Upper lobe of right lung (tissue), 1 donor: ENCODE measurements around the gene EPB41L4B. TPM values are rescaled to one million over a fixed set of nuclear protein-coding genes. Genes with fewer than 3 reads are reported as not detected.

ENCODE experiments used
- ATAC-seq: fragments of 200-7000 bp; cut with Tn5 transposase; one replicate; pipeline ENCODE4 v1.9.1; 2020; ENCODE audit warnings: mild to moderate bottlenecking, moderate library complexity
- DNase-seq: peaks from one replicate; pipeline ENCODE4 v3.0.0-alpha.2; 2020
- H3K27ac ChIP-seq: fragments of 200-600 bp; one replicate; pipeline ENCODE4 v1.8.0; 2022
- H3K27me3 ChIP-seq: fragments of 200-600 bp; one replicate; pipeline ENCODE4 v1.8.0; 2022; ENCODE audit warnings: mild to moderate bottlenecking
- H3K36me3 ChIP-seq: fragments of 200-600 bp; one replicate; pipeline ENCODE4 v1.8.0; 2022
- H3K4me1 ChIP-seq: fragments of 200-600 bp; one replicate; pipeline ENCODE4 v1.8.0; 2022
- H3K4me3 ChIP-seq: fragments of 200-600 bp; one replicate; pipeline ENCODE4 v1.8.0; 2022; ENCODE audit warnings: mild to moderate bottlenecking
- H3K9me3 ChIP-seq: fragments of 200-600 bp; one replicate; pipeline ENCODE4 v1.8.0; 2022
- CTCF ChIP-seq: fragments of 200-600 bp; IDR thresholded peaks from one replicate; pipeline ENCODE4 v1.8.0; 2022; ENCODE audit warnings: antibody characterized with exemption
- intact Hi-C: fragments of 100-400 bp; cut with DNase I; formaldehyde crosslinking; loops from one replicate; pipeline ENCODE4 v1.11.0; 2022
- total RNA-seq: library from RNA; stranded (reverse); fragmentation: NEBNext Ultra II Directional; extraction: Animal tissue kit (Norgen Biotek cat#: 25700); gene quantifications from one replicate; pipeline ENCODE4 v1.2.1, GENCODE V29; 2021
- donor health status: DM: no; HTN: yes; CAD: no; lungs with severe emphysema.

The EPB41L4B gene
- total RNA-seq, 1 donor from 2014 or later: 10.1 TPM

GRCh38 chr9:109176386-109176785, 144.5 kb downstream of the EPB41L4B start:
- H3K4me1 ChIP-seq: no peaks in the 10 kb centered on the region
- no peak for DNase-seq
- H3K27ac ChIP-seq: no peak overlapping the region
- TF ChIP-seq CTCF: no peak
- H3K4me3 ChIP-seq: no peak overlapping the region
- ATAC-seq: no peak
- H3K27me3 ChIP-seq: peaks cover 7% of the 10 kb centered on the region
- H3K9me3 ChIP-seq: no peaks in the 10 kb centered on the region
- no peaks in the 10 kb centered on the region for H3K36me3 ChIP-seq
- intact Hi-C loops: no loop called here

GRCh38 chr9:109172935-109173334, 147.9 kb downstream of the EPB41L4B start:
- Histone ChIP-seq H3K36me3 (no peaks in the 10 kb centered on the region), H3K27me3 (peaks cover 6% of the 10 kb centered on the region), H3K4me3 (no peak overlapping the region), H3K4me1 (no peaks in the 10 kb centered on the region), H3K27ac (no peak overlapping the region), H3K9me3 (no peaks in the 10 kb centered on the region)
- intact Hi-C loops: no loop called here
- ATAC-seq: no peak
- no peak for TF ChIP-seq CTCF
- DNase-seq: no peak

- Histone ChIP-seq H3K27ac (no peak overlapping the region), H3K4me3 (no peak overlapping the region), H3K4me1 (no peaks in the 10 kb centered on the region), H3K9me3 (no peaks in the 10 kb centered on the region), H3K27me3 (peaks cover 14% of the 10 kb centered on the region), H3K36me3 (no peaks in the 10 kb centered on the region)
- intact Hi-C loops: no loop called here
- ATAC-seq (no peak), DNase-seq (no peak)
- TF ChIP-seq CTCF: no peak
Observed at GRCh38 chr9:109171926-109172325, 148.9 kb downstream of the EPB41L4B start.

- TF ChIP-seq CTCF: no peak
- Histone ChIP-seq H3K27me3 (peaks cover 14% of the 10 kb centered on the region), H3K9me3 (no peaks in the 10 kb centered on the region), H3K36me3 (no peaks in the 10 kb centered on the region), H3K4me3 (no peak overlapping the region), H3K27ac (no peak overlapping the region), H3K4me1 (no peaks in the 10 kb centered on the region)
- ATAC-seq (no peak), DNase-seq (no peak)
- intact Hi-C loops: no loop called here
Observed at GRCh38 chr9:109168170-109168569, 152.7 kb downstream of the EPB41L4B start.

GRCh38 chr9:109167716-109168115, 153.1 kb downstream of the EPB41L4B start:
- Histone ChIP-seq H3K9me3 (no peaks in the 10 kb centered on the region), H3K4me1 (no peaks in the 10 kb centered on the region), H3K27ac (no peak overlapping the region), H3K4me3 (no peak overlapping the region), H3K36me3 (no peaks in the 10 kb centered on the region), H3K27me3 (peaks cover 14% of the 10 kb centered on the region)
- intact Hi-C loops: no loop called here
- ATAC-seq (no peak), DNase-seq (no peak)
- TF ChIP-seq CTCF: no peak
